Right renal cortex interstitium (tissue), 3 donors: ENCODE measurements around the gene HIC1. TPM values are rescaled to one million over a fixed set of nuclear protein-coding genes. Genes with fewer than 3 reads are reported as not detected.

Source experiments
- DNase-seq, 3 donors: peaks; one replicate each; pipeline ENCODE4 v3.0.0-alpha.2; 2013; ENCODE audit warnings: low read depth in 3 of 3, low spot score in 2 of 3
- polyA plus RNA-seq, 3 donors: library from polyadenylated mRNA; unstranded; fragments of 120-200 nt; gene quantifications; one replicate each; pipeline ENCODE4 v1.2.1, GENCODE V29; 2013; ENCODE audit not compliant: insufficient read length in 3 of 3

HIC1 gene
- polyA plus RNA-seq, 3 donors, result 13.5 to 14.2 (median 14.0) TPM

GRCh38 chr17:2042933-2043332, 12.0 kb upstream of the HIC1 start:
- no peak for DNase-seq

DNA sequence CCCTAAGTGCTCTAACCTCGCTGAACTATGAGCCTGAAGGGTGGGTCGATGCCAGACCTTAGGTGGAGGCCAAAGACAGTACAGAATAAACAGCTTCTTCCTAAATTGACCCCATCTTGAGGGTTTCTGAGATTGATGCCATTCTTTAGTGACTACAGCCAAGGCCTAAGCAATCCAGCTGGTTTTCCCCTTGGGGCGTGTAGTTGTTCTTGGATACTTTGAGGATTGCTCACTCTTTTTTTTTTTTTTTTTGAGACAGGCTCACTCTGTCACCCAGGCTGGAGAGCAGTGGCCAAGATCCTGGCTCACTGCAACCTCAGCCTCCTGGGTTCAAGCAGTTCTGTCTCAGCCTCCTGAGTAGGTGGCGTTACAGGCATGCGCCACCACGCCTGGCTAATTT, 11.1 kb upstream of the HIC1 start:
- DNase-seq, result no peak

GRCh38 chr17:2044263-2044894, 10.5 kb upstream of the HIC1 start:
- no peak for DNase-seq

DNA sequence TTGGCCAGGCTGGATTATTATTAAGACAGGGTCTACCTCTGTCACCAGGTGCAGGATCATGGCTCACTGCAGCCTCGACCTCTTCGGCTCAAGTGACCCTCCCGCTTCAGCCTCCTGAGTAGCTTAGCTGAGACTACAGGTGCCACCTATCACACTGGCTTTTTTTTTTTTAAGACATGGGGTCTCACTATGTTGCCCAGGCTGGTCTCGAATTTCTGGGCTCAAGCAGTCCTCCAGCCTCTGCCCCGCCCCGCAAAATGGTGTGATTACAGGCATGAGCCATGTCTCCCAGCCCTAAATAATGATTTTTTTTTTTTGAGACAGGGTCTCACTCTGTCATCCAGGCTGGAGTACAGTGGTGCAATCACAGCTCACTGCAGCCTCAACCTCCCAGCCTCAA, 7.3 kb upstream of the HIC1 start:
- no peak for DNase-seq

- no peak for DNase-seq
Measured at GRCh38 chr17:2048805-2049204, 6.1 kb upstream of the HIC1 start.

- DNase-seq, result no peak
Measured at GRCh38 chr17:2049333-2050299, 5.3 kb upstream of the HIC1 start.

GRCh38 chr17:2050300-2051060, 4.4 kb upstream of the HIC1 start:
- DNase-seq, result no peak

DNA sequence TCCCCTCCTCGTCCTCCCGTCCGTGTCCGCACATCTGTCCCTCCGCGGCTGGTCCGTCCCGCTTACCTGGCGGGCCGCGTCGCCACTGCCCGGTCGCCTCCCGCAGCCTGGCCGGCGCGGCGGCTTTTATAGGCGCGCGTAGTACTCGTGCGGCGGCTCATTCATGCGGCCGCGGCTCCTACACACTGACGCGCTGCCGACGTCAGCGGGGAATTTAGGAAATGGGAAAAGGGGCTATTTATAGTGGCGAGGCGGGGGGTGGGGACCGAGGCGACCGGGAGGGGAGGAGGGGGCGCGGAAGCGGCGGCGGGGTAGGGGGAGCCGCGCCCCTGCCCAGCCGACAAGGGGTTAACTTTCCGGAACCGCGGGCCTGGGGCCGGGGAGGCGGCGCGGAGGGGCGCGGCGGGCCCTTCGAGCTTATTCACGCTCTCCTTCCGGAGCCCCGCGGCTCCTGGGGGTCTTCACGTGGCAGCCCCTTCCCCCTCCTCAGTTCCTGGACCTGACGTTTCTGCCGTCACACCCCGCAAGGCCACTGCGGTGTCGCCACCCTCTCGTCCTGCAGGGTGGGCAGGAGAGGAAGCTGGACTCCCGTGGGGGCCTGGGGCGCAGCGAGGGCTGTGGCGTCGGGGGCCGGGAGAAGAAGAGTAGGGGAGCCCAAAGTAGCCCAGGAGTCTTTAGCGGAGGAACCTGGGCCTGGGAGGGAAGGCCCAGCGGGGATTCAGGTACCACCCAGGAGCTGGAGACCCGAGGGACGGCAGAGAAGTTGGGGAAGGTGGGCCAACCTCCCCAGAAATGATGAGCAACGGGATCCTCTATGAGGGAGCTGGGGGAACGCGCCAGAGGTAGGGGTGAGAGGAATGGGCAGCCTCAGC, 3.6 kb upstream of the HIC1 start:
- DNase-seq, result no peak

DNA sequence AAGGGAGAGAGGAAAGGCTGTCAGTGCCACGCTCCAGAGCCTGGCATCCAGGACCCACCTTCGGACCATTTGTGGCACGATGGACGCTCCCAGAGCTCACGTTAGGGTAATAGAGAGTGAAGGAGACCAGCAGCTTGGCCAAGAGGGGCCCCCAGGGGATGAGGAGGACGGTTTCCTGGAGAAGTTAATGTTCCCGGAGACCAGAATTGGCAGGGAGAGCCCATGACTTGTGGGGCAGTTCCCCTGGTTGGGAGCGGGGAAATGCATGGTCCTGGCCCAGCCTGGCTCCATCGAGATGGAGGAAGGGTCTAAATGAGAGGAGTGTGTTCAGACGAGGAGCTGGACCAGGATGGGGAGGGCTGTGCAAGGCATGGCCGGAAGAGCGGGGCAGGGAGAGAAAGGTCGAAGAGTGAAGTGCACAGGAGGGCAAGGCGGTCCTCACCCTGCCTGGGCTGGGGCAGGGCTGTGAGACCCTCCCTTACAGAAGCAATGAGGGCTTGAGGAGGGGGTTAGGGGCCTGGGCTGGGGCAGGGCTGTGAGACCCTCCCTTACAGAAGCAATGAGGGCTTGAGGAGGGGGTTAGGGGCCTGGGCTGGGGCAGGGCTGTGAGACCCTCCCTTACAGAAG, 2.9 kb upstream of the HIC1 start:
- DNase-seq, result no peak

- DNase-seq, result no peak
Measured at GRCh38 chr17:2053380-2054261, 1.3 kb upstream of the HIC1 start.

- DNase-seq, result no peak
Measured at GRCh38 chr17:2054262-2054511, 716 bp upstream of the HIC1 start.

GRCh38 chr17:2055292-2056205, 646 bp downstream of the HIC1 start:
- no peak for DNase-seq

DNA sequence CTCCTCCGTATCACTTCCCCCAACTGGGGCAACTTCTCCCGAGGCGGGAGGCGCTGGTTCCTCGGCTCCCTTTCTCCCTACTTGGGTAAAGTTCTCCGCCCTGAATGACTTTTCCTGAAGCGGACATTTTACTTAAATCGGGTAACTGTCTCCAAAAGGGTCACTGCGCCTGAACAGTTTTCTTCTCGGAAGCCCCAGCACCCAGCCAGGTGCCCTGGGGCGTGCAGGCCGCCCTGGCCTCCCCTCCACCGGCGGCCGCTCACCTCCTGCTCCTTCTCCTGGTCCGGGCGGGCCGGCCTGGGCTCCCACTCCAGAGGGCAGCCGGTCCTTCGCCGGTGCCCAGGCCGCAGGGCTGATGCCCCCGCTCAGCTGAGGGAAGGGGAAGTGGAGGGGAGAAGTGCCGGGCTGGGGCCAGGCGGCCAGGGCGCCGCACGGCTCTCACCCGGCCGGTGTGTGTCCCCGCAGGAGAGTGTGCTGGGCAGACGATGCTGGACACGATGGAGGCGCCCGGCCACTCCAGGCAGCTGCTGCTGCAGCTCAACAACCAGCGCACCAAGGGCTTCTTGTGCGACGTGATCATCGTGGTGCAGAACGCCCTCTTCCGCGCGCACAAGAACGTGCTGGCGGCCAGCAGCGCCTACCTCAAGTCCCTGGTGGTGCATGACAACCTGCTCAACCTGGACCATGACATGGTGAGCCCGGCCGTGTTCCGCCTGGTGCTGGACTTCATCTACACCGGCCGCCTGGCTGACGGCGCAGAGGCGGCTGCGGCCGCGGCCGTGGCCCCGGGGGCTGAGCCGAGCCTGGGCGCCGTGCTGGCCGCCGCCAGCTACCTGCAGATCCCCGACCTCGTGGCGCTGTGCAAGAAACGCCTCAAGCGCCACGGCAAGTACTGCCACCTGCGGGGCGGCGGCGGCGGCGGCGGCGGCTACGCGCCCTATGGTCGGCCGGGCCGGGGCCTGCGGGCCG, 1.6 kb downstream of the HIC1 start:
- no peak for DNase-seq

- no peak for DNase-seq
Measured at GRCh38 chr17:2057175-2057759, 2.4 kb downstream of the HIC1 start.

GRCh38 chr17:2057760-2058585, 3.1 kb downstream of the HIC1 start:
- DNase-seq, result no peak
